B cell (primary cell): Measurements from ENCODE around the gene KIF25.

Source experiments
- EZH2 ChIP-seq: IDR thresholded peaks from 2 replicates; pipeline ENCODE4 v1.6.1; 2012; ENCODE audit warnings: borderline replicate concordance, low read depth, mild to moderate bottlenecking, moderate library complexity, low read length; ENCODE audit not compliant: insufficient read depth, poor library complexity, severe bottlenecking
- TF ChIP-seq, protein P1 (sequence below): fragments of 200-600 bp; IDR thresholded peaks from one replicate; pipeline ENCODE4 v1.8.0; 2022; ENCODE audit warnings: antibody characterized with exemption, mild to moderate bottlenecking

DNA sequence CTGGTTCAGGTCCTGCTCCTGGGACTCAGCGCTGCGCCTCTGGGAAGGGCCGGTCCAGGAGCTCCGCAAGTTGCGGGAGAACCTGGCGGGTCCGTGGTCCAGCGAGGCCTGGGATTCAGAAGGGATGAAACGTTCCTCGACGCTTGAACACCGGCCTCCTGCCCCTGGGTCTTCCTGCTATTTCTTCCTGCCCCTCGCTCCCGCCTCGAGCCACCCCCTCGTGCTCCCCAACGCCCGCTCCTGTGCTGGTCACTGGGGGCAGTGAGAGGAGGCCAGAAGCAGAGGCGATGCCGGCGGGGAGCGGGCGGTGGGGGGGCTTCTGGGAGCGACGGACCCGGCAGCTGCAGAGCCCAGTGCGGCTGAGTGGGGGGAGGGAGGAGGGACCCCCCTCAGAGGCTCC is 20.8 kb upstream of the KIF25 start:
- TF ChIP-seq, protein P1, sequence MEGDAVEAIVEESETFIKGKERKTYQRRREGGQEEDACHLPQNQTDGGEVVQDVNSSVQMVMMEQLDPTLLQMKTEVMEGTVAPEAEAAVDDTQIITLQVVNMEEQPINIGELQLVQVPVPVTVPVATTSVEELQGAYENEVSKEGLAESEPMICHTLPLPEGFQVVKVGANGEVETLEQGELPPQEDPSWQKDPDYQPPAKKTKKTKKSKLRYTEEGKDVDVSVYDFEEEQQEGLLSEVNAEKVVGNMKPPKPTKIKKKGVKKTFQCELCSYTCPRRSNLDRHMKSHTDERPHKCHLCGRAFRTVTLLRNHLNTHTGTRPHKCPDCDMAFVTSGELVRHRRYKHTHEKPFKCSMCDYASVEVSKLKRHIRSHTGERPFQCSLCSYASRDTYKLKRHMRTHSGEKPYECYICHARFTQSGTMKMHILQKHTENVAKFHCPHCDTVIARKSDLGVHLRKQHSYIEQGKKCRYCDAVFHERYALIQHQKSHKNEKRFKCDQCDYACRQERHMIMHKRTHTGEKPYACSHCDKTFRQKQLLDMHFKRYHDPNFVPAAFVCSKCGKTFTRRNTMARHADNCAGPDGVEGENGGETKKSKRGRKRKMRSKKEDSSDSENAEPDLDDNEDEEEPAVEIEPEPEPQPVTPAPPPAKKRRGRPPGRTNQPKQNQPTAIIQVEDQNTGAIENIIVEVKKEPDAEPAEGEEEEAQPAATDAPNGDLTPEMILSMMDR: no peak
- TF ChIP-seq EZH2: no peak
